IPS-20b (cell line): ENCODE data around the gene SLC29A1.
"Not testable (repeated sequence)": the region's sequence is repeated elsewhere in the genome, so short reads cannot be mapped to it uniquely, and the experiment has no call there.

Experiments used
- H3K27ac ChIP-seq: one replicate; pipeline ENCODE4 v1.5.1; 2013; ENCODE audit warnings: low read length
- H3K27me3 ChIP-seq: 2 replicates; pipeline ENCODE4 v1.6.1; 2013; ENCODE audit warnings: mild to moderate bottlenecking, low read length, inconsistent platforms; ENCODE audit not compliant: insufficient read depth
- H3K36me3 ChIP-seq: 2 replicates; pipeline ENCODE4 v1.6.1; 2013; ENCODE audit warnings: low read depth, mild to moderate bottlenecking, inconsistent platforms, low read length, moderate library complexity; ENCODE audit not compliant: insufficient read depth
- H3K4me1 ChIP-seq: 2 replicates; pipeline ENCODE4 v1.6.1; 2013; ENCODE audit warnings: mild to moderate bottlenecking, control low read depth, inconsistent platforms, low read length, moderate library complexity; ENCODE audit not compliant: insufficient read depth
- H3K4me3 ChIP-seq: 2 replicates; pipeline ENCODE4 v1.5.1; 2013; ENCODE audit warnings: mild to moderate bottlenecking, low read length, inconsistent platforms
- H3K9ac ChIP-seq: 2 replicates; pipeline ENCODE4 v1.6.1; 2013; ENCODE audit warnings: low read depth, mild to moderate bottlenecking, inconsistent platforms, low read length, moderate library complexity
- H3K9me3 ChIP-seq: 2 replicates; pipeline ENCODE4 v1.6.1; 2013; ENCODE audit warnings: mild to moderate bottlenecking, low read depth, low read length, inconsistent platforms; ENCODE audit not compliant: insufficient read depth

Gene SLC29A1

DNA sequence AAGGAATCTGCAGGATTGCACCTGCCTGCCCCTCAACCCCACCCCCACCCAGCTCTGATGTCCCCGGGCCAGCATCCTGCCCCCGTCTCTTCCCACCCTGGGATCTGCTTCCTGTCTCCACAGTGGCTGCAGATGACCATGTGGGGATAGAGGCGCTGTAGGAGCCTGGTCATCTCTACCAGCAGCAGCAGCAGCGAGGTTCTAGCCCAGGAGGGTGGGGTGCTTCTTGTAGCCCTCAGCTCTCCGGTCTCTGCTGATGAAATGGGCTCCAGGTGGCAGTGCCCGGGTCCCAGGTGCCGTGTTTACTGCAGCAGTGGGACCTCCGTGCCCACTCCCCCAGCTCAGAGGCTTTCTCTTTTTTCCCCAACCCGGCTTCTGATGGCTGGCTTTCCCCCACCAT is 39.6 kb upstream of the SLC29A1 start:
- H3K9me3 ChIP-seq = no peaks in the 10 kb centered on the region
- no peak overlapping the region for H3K9ac ChIP-seq
- H3K27me3 ChIP-seq = peaks cover 6% of the 10 kb centered on the region; the same call in 1 of the 2 replicates
- no peak overlapping the region for H3K27ac ChIP-seq
- H3K4me1 ChIP-seq = peaks cover 4% of the 10 kb centered on the region; the same call in 1 of the 2 replicates
- no peaks in the 10 kb centered on the region for H3K36me3 ChIP-seq
- no peak overlapping the region for H3K4me3 ChIP-seq

DNA sequence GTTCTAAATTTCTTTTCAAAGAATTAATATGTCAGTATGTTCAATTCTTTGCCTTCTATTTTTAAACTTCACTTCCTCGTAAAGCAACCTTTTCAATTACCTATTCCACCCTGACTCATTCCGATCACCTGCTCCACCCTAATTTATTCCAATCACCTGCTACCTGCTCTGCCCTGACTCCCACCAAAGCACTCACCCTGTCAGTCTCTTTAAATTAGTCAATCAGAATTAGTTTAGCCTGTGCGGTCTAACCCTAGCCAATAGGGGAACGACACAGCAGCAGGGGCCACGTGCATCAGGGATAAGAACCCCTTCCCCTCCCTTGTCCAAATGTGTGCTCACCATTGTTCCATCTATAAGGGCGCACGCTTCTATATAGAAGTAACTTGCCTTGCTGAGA is 38.0 kb upstream of the SLC29A1 start:
- H3K36me3 ChIP-seq, H3K9me3 ChIP-seq, H3K4me3 ChIP-seq, H3K27me3 ChIP-seq, H3K4me1 ChIP-seq, H3K27ac ChIP-seq, H3K9ac ChIP-seq: not testable (repeated sequence)

DNA sequence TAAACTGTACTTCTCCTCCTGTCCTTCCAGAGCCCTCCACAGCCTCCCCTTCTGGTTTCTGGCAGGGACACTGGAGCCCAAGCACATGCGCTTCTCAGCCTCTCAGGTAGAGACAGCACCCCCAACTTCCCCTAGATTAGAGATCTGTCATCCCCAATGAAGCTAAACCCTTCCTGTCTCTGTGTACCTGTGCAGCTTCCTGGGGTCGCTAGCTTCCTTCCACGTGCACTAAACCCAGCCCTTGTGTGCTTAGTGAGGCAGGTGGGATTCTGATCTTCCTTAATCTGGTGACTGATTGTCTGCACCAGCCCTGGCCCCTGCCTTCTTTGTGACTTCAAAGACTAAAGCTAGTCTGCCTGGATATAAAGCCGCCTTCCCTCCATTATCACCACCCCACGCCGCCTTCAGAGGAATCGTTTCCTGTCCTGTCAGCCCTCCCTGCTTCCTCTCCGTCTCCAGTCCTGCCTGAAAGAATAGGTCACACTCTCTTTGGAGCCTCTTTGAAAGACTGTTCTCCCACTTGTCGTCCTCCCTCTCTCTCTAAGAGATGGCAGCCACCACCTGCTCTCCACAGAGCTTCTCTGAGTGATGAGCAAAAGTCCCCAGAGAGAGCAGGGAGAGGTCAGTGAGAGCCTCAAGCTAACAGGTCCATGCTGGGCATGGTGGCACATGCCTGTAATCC is 37.3 kb upstream of the SLC29A1 start:
- no peaks in the 10 kb centered on the region for H3K36me3 ChIP-seq
- H3K27ac ChIP-seq = no peak overlapping the region
- H3K9ac ChIP-seq = no peak overlapping the region
- peaks cover 4% of the 10 kb centered on the region; the same call in 1 of the 2 replicates for H3K4me1 ChIP-seq
- H3K27me3 ChIP-seq = peaks cover 6% of the 10 kb centered on the region; the same call in 1 of the 2 replicates
- no peak overlapping the region for H3K4me3 ChIP-seq
- no peaks in the 10 kb centered on the region for H3K9me3 ChIP-seq

DNA sequence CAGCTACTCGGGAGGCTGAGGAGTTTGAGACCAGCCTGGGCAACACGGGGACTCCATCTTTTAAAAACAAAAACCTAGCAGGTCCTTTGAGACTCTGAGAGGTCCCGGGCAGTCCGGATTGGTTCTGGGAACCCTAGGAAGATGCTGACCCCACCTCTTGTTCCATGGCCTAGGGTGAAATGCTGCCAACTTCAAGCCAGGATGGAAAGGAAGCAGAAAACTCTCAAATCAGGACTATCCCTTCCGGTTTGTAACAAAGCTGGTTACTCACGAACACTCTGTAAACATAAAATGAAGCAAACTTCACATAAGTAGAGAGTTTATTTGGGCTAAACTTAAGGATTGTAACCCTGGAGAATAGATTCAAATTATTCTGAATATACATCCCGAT is 36.8 kb upstream of the SLC29A1 start:
- Histone ChIP-seq H3K27me3 (peaks cover 6% of the 10 kb centered on the region; the same call in 1 of the 2 replicates), H3K9me3 (no peaks in the 10 kb centered on the region), H3K9ac (no peak overlapping the region), H3K27ac (no peak overlapping the region), H3K4me1 (peaks cover 4% of the 10 kb centered on the region; the same call in 1 of the 2 replicates), H3K36me3 (no peaks in the 10 kb centered on the region), H3K4me3 (no peak overlapping the region)

DNA sequence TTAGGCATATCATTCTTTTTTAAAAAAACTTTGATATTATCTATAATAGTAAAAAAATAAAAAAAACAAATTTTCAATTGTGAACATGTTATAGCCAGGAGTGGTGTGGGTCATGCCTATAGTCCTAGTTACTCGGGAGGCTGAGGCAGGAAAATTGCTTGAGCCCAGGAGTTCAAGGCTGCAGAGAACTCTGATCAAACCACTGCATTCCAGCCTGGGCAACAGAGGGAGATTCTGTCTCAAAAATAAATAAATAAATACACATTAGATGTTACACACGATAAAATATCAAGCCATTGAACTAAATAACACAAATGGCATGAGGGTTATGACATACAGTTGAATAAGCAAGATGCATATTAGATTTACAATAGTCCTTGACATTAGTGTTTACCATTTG is 34.6 kb upstream of the SLC29A1 start:
- Histone ChIP-seq H3K4me3 (no peak overlapping the region), H3K9ac (no peak overlapping the region), H3K27ac (no peak overlapping the region), H3K27me3 (peaks cover 6% of the 10 kb centered on the region; the same call in 1 of the 2 replicates), H3K4me1 (peaks cover 13% of the 10 kb centered on the region; the same call in 1 of the 2 replicates), H3K9me3 (no peaks in the 10 kb centered on the region), H3K36me3 (no peaks in the 10 kb centered on the region)

DNA sequence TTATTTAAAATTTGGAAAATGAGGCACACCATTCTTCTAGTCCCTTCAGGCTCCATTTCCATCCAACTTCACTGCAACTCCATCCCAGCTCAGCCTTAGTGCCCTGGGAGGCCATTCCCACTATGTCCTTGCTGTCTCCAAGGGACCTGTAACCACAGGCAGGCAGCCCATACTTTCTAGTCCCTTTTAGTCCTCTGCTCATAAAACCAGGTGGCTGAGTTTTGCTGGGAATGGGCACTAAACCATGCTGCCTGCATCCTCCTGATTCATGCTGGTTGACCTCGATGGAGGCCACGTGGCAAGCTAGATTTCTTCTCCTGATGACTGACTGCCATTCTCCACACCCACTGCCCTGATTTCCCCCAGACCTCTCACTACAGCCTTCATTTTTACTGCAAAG is 34.1 kb upstream of the SLC29A1 start:
- Histone ChIP-seq H3K36me3 (no peaks in the 10 kb centered on the region), H3K27me3 (peaks cover 6% of the 10 kb centered on the region; the same call in 1 of the 2 replicates), H3K9me3 (no peaks in the 10 kb centered on the region), H3K4me3 (no peak overlapping the region), H3K4me1 (peaks cover 13% of the 10 kb centered on the region; the same call in 1 of the 2 replicates), H3K9ac (no peak overlapping the region), H3K27ac (no peak overlapping the region)

DNA sequence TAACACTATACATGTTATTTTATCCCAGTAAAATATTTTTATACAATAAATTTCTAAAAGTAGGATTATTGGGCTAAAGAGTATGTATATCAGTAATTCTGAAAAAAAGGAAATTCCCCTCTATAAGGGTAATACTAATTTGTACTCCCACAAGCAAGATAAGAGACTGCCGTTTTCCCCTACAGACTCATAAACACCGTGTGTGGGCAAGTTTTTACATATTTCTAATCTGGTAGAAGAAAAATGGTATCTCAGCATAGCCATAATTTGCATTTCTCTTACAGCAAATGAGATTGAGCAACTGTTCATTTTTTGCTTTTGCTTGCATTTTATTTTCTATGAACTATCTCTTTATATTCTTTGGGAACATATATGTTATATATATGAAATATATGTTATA is 32.7 kb upstream of the SLC29A1 start:
- peaks cover 13% of the 10 kb centered on the region; the same call in 1 of the 2 replicates for H3K4me1 ChIP-seq
- H3K36me3 ChIP-seq = no peaks in the 10 kb centered on the region
- H3K27ac ChIP-seq = no peak overlapping the region
- H3K27me3 ChIP-seq = peaks cover 6% of the 10 kb centered on the region; the same call in 1 of the 2 replicates
- no peaks in the 10 kb centered on the region for H3K9me3 ChIP-seq
- H3K9ac ChIP-seq = no peak overlapping the region
- H3K4me3 ChIP-seq = no peak overlapping the region

DNA sequence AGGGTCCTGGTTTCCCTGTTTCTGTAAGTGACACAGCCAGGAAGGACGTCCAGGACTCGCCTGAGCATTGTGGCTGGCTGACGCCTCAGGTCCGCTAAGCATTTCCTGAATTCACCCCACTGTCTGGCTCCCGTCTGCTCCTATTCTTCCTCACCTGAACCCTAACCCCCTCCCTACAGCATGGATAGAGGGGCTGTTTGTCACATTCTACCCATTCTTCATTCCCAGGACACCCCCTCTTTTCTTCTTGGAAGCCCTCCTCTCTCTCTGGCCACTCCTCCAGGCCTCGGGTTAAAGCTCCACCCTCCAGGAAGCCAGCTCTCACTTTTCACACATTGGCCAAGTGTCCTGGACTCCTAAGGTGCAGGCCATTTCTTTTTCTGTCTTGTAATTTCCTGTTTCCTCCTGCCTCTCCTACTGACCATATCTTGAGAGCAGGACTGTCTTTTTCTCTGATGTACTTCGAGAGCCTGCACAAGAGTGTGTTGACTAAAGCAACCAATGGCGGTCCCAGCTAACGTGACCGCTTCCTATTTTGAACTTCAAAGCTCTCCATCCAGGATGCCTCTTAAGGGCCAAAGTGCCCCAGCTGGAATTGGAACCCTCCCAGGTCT is 30.9 kb upstream of the SLC29A1 start:
- H3K36me3 ChIP-seq = no peaks in the 10 kb centered on the region
- peak overlapping the region; percentile 20; the same call in 1 of the 2 replicates for H3K4me3 ChIP-seq
- no peaks in the 10 kb centered on the region for H3K9me3 ChIP-seq
- no peaks in the 10 kb centered on the region for H3K27me3 ChIP-seq
- H3K27ac ChIP-seq = no peak overlapping the region
- H3K4me1 ChIP-seq = peaks cover 9% of the 10 kb centered on the region; the same call in 1 of the 2 replicates
- H3K9ac ChIP-seq = peak overlapping the region; percentile 12; the same call in 1 of the 2 replicates

DNA sequence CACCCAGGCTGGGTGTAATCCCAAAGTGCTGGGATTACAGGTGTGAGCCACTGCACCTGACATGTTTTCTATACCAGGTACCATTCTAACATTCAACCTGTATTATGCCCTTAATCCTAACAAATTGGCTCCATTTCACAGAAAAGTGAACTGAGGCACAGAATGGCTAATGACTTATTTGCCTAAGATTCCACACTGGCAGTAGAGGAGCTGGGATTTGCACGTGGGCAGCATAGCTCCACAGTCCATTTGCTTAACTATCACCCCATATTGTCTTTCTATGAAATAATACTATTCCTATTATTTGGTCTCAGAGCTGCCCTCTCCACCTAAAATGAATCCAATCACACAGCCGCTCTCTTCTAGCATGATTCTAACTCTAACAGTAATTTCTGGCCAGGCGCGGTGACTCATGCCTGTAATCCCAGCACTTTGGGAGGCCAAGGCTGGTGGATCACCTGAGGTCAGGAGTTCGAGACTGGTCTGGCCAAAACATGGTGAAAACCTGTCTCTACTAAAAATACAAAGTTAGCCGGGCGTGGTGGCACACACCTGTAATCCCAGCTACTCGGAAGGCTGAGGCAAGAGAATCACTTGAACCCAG is 30.0 kb upstream of the SLC29A1 start:
- H3K36me3 ChIP-seq = no peaks in the 10 kb centered on the region
- no peak overlapping the region for H3K9ac ChIP-seq
- peaks cover 9% of the 10 kb centered on the region; the same call in 1 of the 2 replicates for H3K4me1 ChIP-seq
- H3K4me3 ChIP-seq = no peak overlapping the region
- no peak overlapping the region for H3K27ac ChIP-seq
- H3K27me3 ChIP-seq = no peaks in the 10 kb centered on the region
- H3K9me3 ChIP-seq = no peaks in the 10 kb centered on the region

DNA sequence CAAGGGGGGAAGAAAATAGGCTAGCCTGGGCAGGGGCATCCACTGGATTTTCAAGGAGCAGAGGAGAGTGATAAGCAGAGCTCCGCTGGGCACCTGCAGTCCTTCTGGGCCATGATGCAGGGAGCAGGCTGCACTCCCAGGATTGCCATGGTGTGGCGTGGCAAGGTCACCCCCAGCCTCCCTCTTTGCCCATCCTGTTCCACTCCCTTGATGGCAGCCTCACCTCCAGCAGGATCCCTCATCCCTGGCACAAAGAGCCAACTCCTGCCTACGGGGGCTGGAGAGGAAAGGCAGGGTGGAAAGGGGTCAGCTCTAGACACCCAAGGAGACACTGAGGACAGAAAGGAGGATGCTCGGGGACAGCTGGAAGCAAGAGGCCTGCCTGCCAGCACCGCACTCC is 29.1 kb upstream of the SLC29A1 start:
- Histone ChIP-seq H3K9me3 (no peaks in the 10 kb centered on the region), H3K36me3 (no peaks in the 10 kb centered on the region), H3K9ac (no peak overlapping the region), H3K27ac (no peak overlapping the region), H3K27me3 (no peaks in the 10 kb centered on the region), H3K4me1 (peaks cover 9% of the 10 kb centered on the region; the same call in 1 of the 2 replicates), H3K4me3 (no peak overlapping the region)

DNA sequence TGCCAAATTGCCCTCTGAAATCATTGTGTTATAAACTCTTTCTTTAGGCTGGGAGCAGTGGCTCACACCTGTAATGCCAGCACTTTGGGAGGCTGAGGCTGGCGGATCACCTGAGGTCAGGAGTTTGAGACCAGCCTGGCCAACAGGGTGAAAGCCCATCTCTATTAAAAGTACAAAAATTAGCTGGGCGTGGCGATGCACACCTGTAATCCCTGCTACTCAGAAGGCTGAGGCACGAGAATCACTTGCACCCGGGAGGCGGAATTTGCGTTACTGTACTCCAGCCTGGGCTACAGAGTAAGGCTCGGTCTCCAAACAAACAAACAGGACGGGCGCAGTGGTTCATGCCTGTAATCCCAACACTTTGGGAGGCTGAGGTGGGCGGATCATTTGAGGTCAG is 27.0 kb upstream of the SLC29A1 start:
- not testable (repeated sequence) for H3K27ac ChIP-seq, H3K4me3 ChIP-seq, H3K9ac ChIP-seq, H3K27me3 ChIP-seq, H3K9me3 ChIP-seq, H3K4me1 ChIP-seq, H3K36me3 ChIP-seq

DNA sequence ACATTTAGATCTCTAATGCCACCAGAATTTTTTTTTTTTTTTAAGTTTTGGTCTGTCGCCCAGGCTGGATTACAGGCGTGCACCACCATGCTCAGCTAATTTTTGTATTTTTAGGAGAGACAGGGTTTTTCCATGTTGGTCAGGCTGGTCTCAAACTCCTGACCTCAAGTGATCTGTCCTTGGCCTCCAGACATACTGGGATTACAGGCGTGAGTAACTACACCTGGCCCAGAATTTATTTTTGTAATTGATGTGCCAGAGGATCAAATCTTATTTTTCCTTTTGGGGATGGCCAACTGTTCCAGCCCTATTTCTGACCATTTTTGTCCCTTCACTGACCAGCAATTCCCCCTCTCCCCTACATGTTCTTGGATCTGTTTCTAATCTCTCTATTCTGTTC is 24.7 kb upstream of the SLC29A1 start:
- Histone ChIP-seq H3K27me3 (no peaks in the 10 kb centered on the region), H3K4me1 (peaks cover 17% of the 10 kb centered on the region), H3K27ac (no peak overlapping the region), H3K9me3 (no peaks in the 10 kb centered on the region), H3K36me3 (no peaks in the 10 kb centered on the region), H3K4me3 (no peak overlapping the region), H3K9ac (no peak overlapping the region)
